Endothelial cell (in vitro differentiated cells): ENCODE measurements around the gene POLR1E. TPM values are rescaled to one million over a fixed set of nuclear protein-coding genes. Genes with fewer than 3 reads are reported as not detected.

Source experiments
- DNase-seq: peaks from one replicate; pipeline ENCODE4 v3.0.0; 2021; ENCODE audit warnings: low spot score
- H3K27ac Mint-ChIP-seq: one replicate; pipeline ENCODE4 v1.8.0; 2021; ENCODE audit warnings: mixed read lengths, inconsistent platforms; ENCODE audit not compliant: unreplicated experiment
- H3K27me3 Mint-ChIP-seq: one replicate; pipeline ENCODE4 v1.8.0; 2021; ENCODE audit warnings: mild to moderate bottlenecking, moderate library complexity, mixed read lengths, inconsistent platforms; ENCODE audit not compliant: unreplicated experiment
- H3K36me3 Mint-ChIP-seq: one replicate; pipeline ENCODE4 v1.8.0; 2021; ENCODE audit warnings: mild to moderate bottlenecking, low read depth, mixed read lengths, inconsistent platforms; ENCODE audit not compliant: unreplicated experiment
- H3K4me1 Mint-ChIP-seq: one replicate; pipeline ENCODE4 v1.8.0; 2021; ENCODE audit warnings: mild to moderate bottlenecking, mixed read lengths, inconsistent platforms; ENCODE audit not compliant: unreplicated experiment
- H3K4me3 Mint-ChIP-seq: one replicate; pipeline ENCODE4 v1.8.0; 2021; ENCODE audit warnings: mild to moderate bottlenecking, mixed read lengths, inconsistent platforms; ENCODE audit not compliant: unreplicated experiment
- H3K9me3 Mint-ChIP-seq: one replicate; pipeline ENCODE4 v1.8.0; 2021; ENCODE audit warnings: mixed read lengths, inconsistent platforms; ENCODE audit not compliant: unreplicated experiment
- total RNA-seq: library from RNA; stranded (reverse); fragmentation: NEBNext Ultra II Directional; extraction: Animal tissue kit (Norgen Biotek cat#: 25700); gene quantifications from one replicate; pipeline ENCODE4 v1.2.1, GENCODE V29; 2021; ENCODE audit not compliant: unreplicated experiment
- TF ChIP-seq, protein P1 (sequence below): fragments of 200-600 bp; sonication (generic); IDR thresholded peaks from one replicate; pipeline ENCODE4 v1.5.0; 2021; ENCODE audit warnings: antibody characterized with exemption; ENCODE audit not compliant: unreplicated experiment

The POLR1E gene
- total RNA-seq, 1 donor from 2014 or later, result 16.9 TPM

DNA sequence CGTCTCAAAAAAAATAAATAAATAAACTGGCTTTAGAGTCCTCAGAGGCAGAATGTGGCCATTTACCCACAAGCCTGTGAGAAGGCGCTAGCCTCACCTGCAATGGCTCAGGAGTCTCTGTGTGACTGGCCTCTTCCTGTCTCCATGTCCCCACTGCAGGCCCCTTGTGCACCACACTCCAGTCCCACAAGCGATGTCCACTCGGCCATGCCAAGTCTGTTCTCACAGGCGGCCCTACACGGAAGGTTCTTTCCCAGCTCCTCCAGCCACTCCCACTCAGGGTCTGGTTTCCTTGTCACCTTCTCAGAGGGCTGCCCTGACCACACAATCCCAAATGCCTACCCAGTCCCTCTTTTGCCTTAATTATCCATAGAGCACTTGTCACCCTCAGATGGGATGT, 38.2 kb downstream of the POLR1E start:
- Mint-ChIP-seq H3K27me3 (peaks cover 2% of the 10 kb centered on the region), H3K4me1 (no peaks in the 10 kb centered on the region), H3K27ac (no peak overlapping the region), H3K9me3 (no peaks in the 10 kb centered on the region), H3K36me3 (peaks cover 59% of the 10 kb centered on the region), H3K4me3 (no peak overlapping the region)
- TF ChIP-seq, protein P1, sequence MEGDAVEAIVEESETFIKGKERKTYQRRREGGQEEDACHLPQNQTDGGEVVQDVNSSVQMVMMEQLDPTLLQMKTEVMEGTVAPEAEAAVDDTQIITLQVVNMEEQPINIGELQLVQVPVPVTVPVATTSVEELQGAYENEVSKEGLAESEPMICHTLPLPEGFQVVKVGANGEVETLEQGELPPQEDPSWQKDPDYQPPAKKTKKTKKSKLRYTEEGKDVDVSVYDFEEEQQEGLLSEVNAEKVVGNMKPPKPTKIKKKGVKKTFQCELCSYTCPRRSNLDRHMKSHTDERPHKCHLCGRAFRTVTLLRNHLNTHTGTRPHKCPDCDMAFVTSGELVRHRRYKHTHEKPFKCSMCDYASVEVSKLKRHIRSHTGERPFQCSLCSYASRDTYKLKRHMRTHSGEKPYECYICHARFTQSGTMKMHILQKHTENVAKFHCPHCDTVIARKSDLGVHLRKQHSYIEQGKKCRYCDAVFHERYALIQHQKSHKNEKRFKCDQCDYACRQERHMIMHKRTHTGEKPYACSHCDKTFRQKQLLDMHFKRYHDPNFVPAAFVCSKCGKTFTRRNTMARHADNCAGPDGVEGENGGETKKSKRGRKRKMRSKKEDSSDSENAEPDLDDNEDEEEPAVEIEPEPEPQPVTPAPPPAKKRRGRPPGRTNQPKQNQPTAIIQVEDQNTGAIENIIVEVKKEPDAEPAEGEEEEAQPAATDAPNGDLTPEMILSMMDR, result no peak
- DNase-seq, result no peak

DNA sequence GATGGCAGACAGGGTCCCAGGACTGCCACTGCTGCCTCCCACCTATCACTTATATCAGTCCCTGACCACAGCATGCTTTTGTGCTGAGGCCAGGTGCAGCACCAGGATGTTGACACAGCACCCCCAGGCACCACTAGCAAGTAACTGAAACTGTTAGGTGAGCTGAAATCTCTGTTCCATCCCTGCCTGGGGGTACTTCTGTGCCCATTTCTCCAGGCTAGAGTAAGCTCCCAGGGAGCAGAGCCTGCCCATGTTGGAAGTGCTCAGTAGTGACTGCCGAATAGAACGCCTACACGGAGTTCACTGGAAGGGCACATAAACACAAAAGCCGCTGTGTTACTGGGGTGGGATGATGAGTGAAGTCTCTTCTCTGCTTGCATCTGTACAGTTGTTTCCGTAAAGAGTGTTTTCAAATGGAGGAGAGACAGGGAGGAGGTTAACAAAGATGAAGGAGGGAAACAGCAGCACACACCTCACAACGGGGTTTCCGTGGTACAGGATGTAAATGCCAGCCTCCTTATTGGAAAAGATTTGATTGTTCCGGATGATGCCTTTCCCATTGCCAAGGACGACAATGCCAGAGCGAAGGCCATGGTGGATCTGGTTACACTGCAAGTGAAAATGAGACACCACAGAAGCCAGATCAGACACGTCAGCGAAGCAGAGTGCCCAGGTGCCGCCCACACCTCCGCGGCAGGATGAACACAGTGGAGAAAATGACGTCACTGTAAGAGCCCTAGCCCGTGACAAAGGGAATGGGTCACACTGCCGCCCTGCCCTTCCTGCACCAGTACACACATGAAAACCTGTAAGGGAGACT, 43.1 kb downstream of the POLR1E start:
- Mint-ChIP-seq H3K36me3 (peaks cover 32% of the 10 kb centered on the region), H3K27ac (no peak overlapping the region), H3K27me3 (peaks cover 4% of the 10 kb centered on the region), H3K4me1 (no peaks in the 10 kb centered on the region), H3K9me3 (no peaks in the 10 kb centered on the region), H3K4me3 (no peak overlapping the region)
- DNase-seq, result no peak
- TF ChIP-seq, protein P1, result no peak

DNA sequence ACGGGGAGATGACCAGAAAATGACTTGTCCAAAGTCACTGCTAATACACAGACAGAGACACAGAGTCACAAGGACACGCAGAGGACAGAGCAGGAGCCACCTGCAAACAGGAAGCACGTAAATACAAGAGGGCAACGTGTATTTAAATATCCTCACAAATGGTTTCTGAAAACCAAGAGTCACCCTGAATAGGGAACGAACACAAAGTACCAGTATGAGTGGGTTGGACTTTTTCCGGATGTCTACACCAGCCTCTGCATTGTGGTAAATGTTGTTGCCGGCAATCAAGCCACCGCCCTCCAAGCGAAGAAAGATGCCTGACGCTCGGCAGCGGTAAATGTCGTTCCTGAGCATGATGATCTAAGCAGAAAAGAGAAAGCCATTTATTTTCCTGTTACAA, 46.0 kb downstream of the POLR1E start:
- Mint-ChIP-seq H3K9me3 (no peaks in the 10 kb centered on the region), H3K4me3 (no peak overlapping the region), H3K27ac (no peak overlapping the region), H3K36me3 (peaks cover 23% of the 10 kb centered on the region), H3K4me1 (no peaks in the 10 kb centered on the region), H3K27me3 (peaks cover 3% of the 10 kb centered on the region)
- TF ChIP-seq, protein P1, result no peak
- DNase-seq, result no peak

DNA sequence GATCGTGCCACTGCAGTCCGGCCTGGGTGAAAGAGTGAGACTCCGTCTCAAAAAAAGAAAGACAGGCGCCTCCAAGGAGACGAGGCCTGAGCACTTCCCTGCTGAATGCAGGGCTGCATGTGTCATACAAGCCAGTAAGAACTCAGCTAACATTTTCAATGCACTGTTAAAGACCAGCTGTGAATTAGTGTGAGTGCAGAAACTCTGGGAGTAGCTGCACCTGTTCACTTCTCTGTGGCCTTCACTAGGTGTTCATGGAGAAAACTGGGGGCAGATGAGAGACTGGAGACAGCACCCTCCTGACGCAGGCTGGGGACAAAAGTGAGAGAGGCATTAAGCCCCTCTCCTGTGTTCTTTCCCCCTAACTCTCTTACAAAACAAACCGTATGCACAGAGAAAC, 48.7 kb downstream of the POLR1E start:
- Mint-ChIP-seq H3K36me3 (peaks cover 18% of the 10 kb centered on the region), H3K9me3 (no peaks in the 10 kb centered on the region), H3K27me3 (peaks cover 7% of the 10 kb centered on the region), H3K4me1 (no peaks in the 10 kb centered on the region), H3K4me3 (no peak overlapping the region), H3K27ac (no peak overlapping the region)
- no peak for DNase-seq
- TF ChIP-seq, protein P1, result no peak

DNA sequence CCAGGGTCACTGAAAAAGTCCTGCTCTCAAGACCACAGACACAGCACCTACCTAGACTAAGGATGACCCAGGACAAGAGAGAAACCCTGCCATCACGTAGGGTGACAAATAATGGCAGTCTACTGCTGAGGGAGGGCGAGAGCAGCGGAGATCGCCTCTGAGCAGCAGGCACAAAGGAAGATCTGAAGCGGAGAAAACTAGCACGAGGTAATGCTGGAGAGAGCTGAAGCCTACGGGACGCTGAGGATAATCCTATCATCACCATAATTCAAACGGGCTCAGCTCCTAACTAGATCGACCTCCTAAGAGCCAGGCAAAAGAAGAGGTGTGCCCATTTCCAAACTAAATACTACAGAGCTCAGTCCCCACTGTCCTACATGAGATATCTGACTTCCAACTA, 49.2 kb downstream of the POLR1E start:
- Mint-ChIP-seq H3K27me3 (peaks cover 7% of the 10 kb centered on the region), H3K4me3 (no peak overlapping the region), H3K4me1 (no peaks in the 10 kb centered on the region), H3K27ac (no peak overlapping the region), H3K9me3 (no peaks in the 10 kb centered on the region), H3K36me3 (peaks cover 18% of the 10 kb centered on the region)
- no peak for DNase-seq
- TF ChIP-seq, protein P1, result no peak
